LNCaP clone FGC (cell line): ENCODE data around the gene SLC4A8.

Experiments
- DNase-seq: peaks from one replicate; pipeline ENCODE4 v3.0.0-alpha.2; 2011; ENCODE audit warnings: low read depth
- H3K4me3 ChIP-seq: 2 replicates; pipeline ENCODE4 v1.5.1; 2011; ENCODE audit warnings: mild to moderate bottlenecking, low read depth, low read length, control low read depth
- CTCF ChIP-seq: IDR thresholded peaks from 2 replicates; pipeline ENCODE4 v1.5.1; 2012; ENCODE audit warnings: mild to moderate bottlenecking; ENCODE audit not compliant: control insufficient read depth, insufficient read depth; ENCODE audit errors: extremely low read depth

Gene SLC4A8

GRCh38 chr12:51404627-51405026 lies 20.0 kb upstream of the SLC4A8 start:
- TF ChIP-seq CTCF, result no peak
- no peak for DNase-seq
- H3K4me3 ChIP-seq, result no peak overlapping the region

GRCh38 chr12:51405801-51406207 lies 18.8 kb upstream of the SLC4A8 start:
- H3K4me3 ChIP-seq, result no peak overlapping the region
- DNase-seq, result peak; percentile 34
- TF ChIP-seq CTCF, result no peak

- no peak for DNase-seq
- no peak overlapping the region for H3K4me3 ChIP-seq
- no peak for TF ChIP-seq CTCF
Observed at GRCh38 chr12:51406290-51406689, 18.3 kb upstream of the SLC4A8 start.

GRCh38 chr12:51406859-51407258 lies 17.8 kb upstream of the SLC4A8 start:
- no peak overlapping the region for H3K4me3 ChIP-seq
- no peak for TF ChIP-seq CTCF
- no peak for DNase-seq

GRCh38 chr12:51407604-51408003 lies 17.0 kb upstream of the SLC4A8 start:
- no peak for DNase-seq

GRCh38 chr12:51409846-51410245 lies 14.8 kb upstream of the SLC4A8 start:
- H3K4me3 ChIP-seq, result no peak overlapping the region
- TF ChIP-seq CTCF, result no peak
- no peak for DNase-seq

More at GRCh38 chr12:51407604-51408003, 17.0 kb upstream of the SLC4A8 start:
- H3K4me3 ChIP-seq, result no peak overlapping the region
- no peak for TF ChIP-seq CTCF

- no peak overlapping the region for H3K4me3 ChIP-seq
- TF ChIP-seq CTCF, result no peak
- DNase-seq, result no peak
Observed at GRCh38 chr12:51413149-51413548, 11.5 kb upstream of the SLC4A8 start.
